Skeletal muscle cell (primary cell): Measurements from ENCODE around the gene ROBO1.
"Not testable (repeated sequence)": the region's sequence is repeated elsewhere in the genome, so short reads cannot be mapped to it uniquely, and the experiment has no call there.

ENCODE experiments used
- DNase-seq: peaks from one replicate; pipeline ENCODE4 v3.0.0-alpha.2; 2010; ENCODE audit warnings: low read depth
- H3K4me3 ChIP-seq: 2 replicates; pipeline ENCODE4 v1.5.1; 2011; ENCODE audit warnings: low read depth, mild to moderate bottlenecking, control low read depth, low read length, moderate library complexity

The ROBO1 gene

DNA sequence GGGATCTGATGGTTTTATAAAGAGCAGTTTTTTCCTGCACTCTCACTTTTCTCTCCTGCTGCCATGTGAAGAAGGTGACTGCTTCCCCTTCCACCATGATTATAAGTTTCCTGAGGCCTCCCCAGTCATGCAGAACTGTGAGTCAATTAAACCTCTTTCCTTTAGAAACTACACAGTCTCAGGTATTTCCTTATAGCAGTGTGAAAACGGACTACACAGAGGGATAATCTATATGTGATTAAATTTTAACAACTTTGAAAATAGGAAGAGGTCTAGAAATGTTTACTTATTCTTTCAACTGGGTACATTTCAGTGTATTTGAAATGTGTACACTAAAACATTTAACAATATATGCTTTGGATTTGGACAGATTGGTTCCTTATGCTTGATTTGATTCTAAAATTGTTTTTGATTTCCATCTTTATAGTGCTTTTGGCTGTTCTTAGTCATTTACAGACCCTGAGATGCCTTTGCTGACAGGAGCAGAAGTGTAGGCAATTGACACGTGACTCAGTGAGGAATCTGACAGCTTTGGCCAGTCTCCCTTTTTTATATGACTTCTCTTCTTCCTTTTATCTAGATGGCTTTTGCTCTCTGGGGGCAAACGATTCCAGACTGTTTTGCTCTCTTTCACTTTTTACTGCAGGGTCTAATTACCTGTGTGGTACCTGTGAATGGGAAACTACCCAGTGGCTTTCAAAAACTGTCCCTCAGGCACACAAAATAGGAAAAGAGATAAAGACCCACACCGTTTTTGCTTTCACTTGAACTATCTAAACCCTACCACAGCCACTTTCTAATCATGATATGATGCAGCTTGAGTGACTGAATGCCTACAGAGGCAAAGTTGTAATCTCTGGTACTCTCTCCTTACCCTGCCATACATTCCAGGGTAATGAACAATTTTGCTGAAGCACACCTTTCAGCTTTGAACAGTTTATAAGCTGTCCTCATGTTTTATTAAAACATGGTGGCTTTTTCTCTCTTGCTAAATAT is 422.6 kb downstream of the ROBO1 start:
- no peak for DNase-seq
- H3K4me3 ChIP-seq: no peak overlapping the region

DNA sequence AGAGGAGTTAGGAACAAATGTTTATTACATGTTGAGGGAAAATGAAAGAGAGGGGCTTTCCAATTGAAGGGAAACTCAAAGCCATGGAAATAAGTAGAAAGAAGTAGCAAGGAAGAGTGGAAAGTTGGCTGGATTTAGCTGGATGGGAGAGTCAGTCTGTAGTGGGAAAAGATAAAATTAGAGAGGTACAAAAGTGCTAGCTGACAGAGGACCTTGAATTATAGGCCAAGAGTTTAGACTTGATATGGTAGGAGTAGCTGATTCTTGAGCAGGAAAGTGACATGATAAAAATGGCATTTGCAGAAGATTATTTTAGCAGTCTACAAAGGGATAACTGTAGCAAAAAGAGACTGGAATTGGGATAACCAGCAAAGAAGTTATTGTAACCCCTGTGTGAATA is 425.8 kb downstream of the ROBO1 start:
- H3K4me3 ChIP-seq: no peak overlapping the region
- no peak for DNase-seq

DNA sequence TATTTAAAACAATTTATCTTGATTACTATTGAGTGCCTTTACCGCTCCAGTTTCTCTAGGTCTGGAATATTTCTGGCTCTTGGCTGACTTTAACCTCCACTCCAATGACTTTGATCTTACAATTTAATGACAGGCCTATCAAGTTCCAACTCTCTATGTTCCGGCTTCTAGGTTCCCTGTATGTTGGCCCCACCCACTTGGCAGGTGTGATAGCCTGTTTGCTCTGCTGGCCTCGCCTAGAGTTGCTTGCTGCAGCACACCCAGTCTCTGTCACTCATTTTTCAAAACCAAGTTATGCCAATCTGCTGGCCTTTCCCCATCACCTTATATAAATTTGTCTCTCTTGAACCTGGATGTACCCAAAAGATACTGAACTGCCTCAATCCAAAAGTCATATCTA is 428.0 kb downstream of the ROBO1 start:
- no peak overlapping the region for H3K4me3 ChIP-seq
- no peak for DNase-seq

DNA sequence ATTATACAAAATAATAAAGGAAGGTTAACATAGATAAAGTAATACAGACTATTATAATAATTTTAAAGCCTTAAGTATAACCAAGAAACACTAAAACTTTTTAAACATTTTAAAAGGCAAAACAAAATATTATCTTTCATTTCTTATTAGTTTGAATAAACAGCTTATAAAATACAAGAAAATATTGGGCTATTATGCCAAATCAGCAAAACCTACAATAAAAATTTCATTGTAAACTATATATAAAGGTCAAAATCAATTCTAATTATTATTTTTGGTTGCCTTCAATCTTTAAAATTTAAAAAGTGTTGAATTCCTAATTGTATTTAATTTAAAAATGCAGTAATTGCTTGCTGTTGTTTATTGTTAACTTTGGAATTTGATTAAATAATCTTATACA is 430.0 kb downstream of the ROBO1 start:
- DNase-seq: no peak
- H3K4me3 ChIP-seq: no peak overlapping the region

DNA sequence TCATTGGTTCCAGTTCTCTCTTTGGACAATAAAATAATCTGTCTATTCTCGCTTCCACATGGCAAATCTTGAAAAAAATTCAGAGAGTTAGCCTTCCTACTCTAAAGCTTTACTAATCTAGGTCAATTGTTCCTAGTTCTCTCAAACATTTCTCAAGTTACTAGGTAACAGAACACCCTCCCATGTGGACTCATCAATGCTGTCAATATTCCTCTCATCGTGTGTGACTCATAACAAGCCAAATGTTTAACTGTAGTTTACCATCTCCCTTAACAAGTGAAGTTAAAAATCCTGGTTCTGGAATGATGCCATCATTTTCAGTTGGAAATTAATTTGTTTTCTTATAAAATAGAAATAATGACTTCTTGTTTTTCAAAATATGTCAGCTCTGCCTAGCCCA is 438.6 kb downstream of the ROBO1 start:
- peak; percentile 47 for DNase-seq

DNA sequence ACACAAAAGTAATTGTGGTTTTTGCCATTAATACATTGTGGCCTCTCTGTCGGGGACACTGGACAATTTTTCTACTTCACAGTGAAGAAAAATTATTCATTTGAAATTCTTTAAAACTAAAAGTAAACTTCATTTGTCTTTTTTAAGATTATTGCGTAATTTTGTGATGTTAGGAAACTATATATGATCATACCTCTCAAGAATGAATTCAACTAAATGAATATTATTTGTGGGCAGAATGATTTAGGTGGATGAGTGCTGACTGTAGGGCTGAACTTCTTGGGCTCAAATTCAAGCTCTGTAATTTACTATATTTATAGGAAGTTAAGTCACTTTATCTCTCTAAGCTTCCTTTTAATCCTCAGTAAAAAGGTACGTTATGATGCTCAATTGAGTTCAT is 441.2 kb downstream of the ROBO1 start:
- DNase-seq: peak; percentile 20
- no peak overlapping the region for H3K4me3 ChIP-seq

More for the DNA sequence above, 438.6 kb downstream of the ROBO1 start:
- no peak overlapping the region for H3K4me3 ChIP-seq

DNA sequence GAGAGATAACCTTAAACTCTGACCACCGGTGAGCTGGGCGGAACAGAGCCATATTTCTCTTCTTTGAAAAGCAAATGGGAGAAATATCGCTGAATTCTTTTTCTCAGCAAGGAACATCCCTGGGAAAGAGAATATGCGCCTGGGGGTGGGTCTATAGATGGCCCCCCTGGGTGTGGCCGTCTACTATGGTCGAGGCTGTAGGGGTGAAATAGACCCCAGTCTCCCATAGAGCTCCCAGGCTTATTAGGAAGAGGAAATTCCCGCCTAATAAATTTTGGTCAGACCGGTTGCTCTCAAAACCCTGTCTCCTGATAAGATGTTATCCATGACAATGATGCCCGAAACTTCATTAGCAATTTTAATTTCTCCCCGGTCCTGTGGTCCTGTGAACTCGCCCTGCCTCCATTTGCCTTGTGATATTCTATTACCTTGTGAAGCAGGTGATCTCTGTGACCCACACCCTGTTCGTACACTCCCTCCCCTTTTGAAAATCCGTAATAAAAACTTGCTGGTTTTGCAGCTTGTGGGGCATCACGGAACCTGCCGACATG is 441.9 kb downstream of the ROBO1 start:
- H3K4me3 ChIP-seq, DNase-seq: not testable (repeated sequence)

DNA sequence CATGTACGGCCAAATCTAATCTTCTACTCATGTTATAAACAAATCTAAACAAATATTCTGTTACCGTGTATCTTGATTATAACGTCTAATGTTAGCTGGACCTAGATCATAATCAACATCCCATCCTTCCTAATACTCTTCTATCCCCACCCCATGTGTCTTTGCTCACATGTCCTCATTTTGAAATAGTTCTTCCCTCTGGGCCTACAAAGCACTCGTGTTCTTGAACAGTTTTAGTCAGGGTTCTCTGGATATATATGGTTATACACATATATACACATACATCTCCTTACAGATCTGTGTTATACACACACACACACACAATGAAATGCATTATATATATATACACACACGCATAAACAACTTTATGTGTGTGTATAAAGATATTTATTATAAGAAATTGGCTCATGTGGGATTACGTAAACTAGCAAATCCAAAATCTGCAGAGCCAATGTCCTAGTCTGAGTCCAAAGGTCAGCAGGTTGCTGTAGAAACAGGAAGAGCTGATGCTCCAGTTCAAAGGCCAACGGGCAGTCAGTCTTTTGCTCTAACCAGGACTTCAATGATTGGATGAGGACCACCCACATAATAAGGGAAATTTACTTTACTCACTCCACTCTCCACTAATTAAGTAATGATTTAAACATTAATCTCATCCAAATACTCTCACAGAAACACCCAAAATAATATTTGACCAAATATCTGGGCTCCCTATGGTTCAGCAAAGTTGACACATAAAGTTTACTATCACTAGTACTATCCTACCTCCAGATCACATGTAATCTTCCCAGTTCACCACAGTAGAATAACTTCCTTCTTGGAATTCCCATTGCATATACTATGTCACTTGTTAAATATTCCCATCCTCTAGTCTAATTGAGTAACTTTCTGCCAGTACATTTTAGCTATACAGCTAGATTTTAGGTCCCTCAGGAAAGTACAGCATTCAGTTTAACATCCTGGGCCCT is 450.0 kb downstream of the ROBO1 start:
- no peak overlapping the region for H3K4me3 ChIP-seq
- no peak for DNase-seq

DNA sequence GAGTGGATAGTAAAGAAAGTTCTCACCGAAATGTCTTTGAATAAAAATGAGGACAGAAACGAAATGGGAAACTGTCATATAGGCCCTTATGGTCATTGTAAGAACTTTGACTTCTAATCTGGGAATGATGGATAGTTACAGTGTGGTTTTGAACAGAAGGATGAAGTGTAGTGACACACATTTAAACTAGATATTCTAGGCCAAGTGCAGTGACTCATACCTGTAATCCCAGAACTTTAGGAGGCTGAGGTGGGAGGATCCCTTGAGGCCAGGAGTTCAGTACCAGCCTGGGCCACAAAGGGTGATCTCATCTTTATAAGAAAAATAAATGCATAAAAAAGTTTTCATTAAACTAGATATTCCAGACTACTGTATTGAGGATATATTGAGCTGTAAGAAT is 452.8 kb downstream of the ROBO1 start:
- no peak for DNase-seq
- no peak overlapping the region for H3K4me3 ChIP-seq

DNA sequence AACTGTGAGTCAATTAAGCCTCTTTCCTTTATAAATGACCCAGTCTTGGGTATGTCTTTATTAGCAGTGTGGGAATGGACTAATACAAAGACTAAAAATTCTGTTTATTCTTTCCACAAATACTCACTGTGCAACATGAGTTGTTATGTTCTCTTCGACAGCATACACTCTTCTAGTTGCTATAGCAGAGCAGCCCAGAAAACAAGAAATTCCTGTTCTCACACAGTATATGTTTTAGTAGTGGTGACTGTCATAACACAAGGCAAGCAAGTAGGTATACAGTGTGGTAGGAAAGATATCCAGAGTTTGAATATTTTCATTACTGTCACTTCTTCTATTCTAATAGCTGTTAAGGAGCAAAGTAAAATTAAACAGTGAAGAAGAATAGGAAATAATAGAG is 453.3 kb downstream of the ROBO1 start:
- no peak for DNase-seq
- H3K4me3 ChIP-seq: no peak overlapping the region

DNA sequence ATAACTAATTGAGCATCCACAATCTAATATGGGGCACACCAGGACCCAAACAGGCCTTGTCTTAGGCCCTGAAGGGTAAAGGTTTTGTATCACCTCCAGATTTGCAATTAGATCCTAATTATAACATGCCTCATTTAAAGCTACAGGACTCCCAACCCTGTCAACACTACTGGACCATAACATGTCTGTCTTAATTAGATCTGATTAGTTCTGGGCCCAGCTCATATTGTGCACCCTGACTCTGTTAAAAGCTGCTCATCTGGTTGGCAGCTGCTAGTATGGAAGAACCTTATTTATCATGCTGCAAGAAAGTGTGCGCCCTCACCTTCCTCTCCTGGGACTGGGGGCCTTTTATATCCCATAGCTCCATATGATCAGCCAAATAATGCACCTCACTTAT is 457.8 kb downstream of the ROBO1 start:
- no peak overlapping the region for H3K4me3 ChIP-seq
- DNase-seq: no peak

DNA sequence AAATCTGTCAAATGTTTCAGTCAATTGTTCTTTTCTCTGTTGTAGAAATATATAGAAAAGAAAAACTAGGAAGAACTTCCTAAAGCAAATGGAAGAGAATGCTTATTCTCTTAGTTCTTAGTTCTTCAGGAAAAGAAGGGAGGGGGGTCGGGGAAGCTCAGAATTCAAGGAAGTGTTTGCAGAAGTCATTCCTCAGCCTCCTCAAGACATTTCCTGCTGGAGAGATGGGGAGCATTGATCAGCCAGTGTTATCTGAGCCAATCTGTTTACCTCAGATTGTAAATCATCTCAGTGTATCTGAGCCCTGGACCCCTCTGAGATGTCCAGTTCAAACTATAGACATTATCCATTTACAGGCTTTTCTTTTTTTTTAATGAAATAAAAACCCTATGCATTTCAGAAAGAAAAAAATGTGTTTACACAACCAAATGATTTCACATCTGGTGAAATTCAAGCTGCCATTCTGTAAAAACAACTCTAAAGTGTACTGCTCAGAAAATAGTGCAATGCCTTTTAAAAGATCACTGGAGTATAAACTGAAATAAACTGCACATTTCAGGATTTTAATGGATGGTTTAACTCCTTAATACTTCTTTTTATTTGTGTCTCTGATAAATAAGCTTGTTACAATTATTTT is 460.7 kb downstream of the ROBO1 start:
- DNase-seq: no peak
- no peak overlapping the region for H3K4me3 ChIP-seq

DNA sequence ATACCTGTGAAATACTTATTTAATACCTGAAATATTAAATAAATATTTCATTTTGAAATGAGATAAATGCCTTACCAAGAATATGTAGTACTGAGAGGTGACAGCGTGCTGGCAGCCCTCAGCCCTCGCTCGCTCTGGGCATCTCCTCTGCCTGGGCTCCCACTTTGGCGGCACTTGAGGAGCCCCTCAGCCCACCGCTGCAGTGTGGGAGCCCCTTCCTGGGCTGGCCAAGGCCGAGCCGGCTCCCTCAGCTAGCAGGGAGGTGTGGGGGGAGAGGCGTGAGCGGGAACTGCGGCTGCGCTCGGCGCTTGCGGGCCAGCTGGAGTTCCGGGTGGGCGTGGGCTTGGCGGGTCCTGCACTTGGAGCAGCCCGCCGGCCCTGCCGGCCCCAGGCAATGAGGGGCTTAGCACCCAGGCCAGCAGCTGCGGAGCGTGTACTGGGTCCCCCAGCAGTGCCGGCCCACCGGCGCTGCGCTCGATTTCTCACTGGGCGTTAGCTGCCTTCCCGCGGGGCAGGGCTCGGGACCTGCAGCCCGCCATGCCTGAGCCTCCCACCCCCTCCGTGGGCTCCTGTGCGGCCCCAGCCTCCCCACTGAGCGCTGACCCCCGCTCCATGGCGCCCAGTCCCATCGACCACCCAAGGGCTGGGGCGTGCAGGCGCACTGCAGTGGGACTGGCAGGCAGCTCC is 467.7 kb downstream of the ROBO1 start:
- DNase-seq, H3K4me3 ChIP-seq: not testable (repeated sequence)

DNA sequence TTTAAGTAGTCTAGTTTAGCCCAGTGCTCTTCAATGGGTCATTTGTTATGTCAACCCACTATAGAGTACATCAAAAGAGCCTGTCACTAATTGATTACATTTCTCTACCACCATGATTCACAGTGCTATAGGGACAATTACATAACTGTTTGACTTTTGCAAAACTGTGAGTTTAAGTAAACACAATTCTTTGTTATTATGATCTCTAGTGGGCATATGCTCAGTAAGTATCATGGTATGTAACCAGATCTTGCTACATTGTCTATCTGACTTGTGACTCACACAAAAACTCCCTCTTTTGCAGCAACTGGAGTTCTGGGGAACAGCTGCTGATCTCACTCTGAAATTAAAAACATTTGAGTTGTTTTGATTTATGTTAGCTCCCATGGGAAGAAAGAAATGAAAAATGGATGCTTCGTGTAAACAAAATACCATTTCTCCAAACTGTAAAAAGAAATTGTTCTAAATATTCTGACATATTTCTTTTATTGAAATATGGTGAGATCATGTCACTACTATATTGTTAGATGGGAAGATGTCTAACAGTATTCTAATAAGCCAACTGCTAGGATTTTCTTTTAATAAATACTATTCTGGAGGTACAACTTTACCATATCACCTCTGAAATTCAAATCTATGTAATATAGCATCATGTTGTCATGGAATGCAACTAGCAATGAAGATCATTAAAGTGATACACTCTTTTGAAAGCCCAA is 470.4 kb downstream of the ROBO1 start:
- H3K4me3 ChIP-seq: no peak overlapping the region
- DNase-seq: peak; percentile 88

DNA sequence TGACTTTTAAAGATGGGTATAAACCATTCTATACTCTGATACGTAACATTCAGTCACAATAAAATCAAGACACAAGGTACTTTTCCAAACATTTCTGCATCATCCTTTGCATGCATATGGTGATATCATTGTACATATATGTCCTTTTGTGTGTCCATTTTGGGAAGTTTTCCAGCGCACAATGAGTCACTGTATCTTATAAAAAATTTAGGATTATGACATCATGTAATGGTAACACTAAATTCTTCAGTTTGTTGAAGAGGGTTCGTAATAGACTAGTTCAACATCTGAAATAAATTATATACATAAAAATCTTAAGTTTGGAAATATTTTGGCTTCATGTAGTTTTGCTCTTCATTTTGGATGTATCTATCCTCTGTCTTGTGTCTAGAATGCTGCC is 480.9 kb downstream of the ROBO1 start:
- DNase-seq: peak; percentile 64
- no peak overlapping the region for H3K4me3 ChIP-seq

DNA sequence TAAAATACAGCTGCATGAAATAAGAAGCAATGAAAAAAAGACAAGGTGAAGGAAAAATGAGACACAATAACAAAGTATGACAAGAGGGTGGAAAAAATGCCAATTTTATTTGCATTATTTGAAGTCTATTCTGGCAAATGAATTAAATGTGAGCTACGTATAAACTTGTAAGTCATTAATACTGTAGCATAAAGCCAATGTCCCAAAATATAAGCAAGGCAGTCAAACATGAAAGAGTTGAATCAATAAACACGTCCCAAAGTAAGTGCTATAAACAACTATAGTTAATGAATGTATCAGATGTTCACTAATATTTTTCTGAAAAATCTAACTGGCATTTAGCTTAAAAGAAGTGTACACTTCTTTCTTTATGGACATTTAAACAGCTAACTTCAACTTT is 481.9 kb downstream of the ROBO1 start:
- DNase-seq: no peak
- no peak overlapping the region for H3K4me3 ChIP-seq

DNA sequence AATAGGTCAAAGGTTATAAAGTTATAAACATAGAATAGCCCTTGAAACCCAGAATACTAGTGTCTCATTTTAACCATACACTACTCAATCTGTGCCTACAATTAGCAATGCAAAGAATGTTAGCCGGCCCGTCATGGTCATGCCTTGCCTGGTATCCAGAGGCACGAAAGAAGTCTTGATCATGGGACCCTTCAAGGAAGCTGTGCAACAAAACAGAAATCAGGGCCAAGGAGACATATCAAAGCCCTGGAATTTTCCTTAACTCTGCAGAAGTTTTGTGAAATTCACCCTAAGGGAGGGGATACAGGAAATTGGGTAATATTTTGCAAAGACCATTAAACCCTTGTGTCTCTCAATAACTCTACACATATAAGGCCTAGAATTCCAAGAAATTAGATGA is 482.4 kb downstream of the ROBO1 start:
- no peak for DNase-seq
- H3K4me3 ChIP-seq: no peak overlapping the region

DNA sequence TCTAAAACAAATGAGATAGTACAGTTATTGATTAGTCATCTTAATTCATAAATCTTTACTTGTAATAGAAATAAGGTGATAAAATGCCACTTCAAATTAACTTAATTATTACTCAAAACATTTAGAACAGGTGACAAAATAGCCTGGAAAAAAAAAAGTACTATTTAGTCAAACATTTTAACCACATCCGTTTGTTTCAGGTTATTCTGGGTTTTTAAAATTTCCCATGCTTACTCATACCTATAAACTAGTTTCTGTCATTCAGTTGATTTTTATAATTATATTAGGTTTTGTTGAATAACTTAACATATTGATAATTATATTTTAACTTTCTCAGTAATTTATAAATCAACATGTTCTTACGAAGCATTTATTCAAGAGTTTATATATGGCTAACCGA is 483.0 kb downstream of the ROBO1 start:
- no peak for DNase-seq
- H3K4me3 ChIP-seq: no peak overlapping the region
